Loucy (cell line): Measurements from ENCODE around the gene SP3.

Experiments used
- CTCF ChIP-seq: fragments of 200-600 bp; sonication (generic); conservative IDR thresholded peaks from 2 replicates; pipeline ENCODE4 v1.5.1; 2014; ENCODE audit warnings: mild to moderate bottlenecking, antibody characterized with exemption, low read length
- EZH2phosphoT487 ChIP-seq: fragments of 200-600 bp; IDR thresholded peaks from 2 replicates; pipeline ENCODE4 v1.6.1; 2018; ENCODE audit warnings: antibody characterized with exemption, mild to moderate bottlenecking, moderate library complexity, borderline replicate concordance

GRCh38 chr2:173872714-173873113 lies 92.5 kb downstream of the SP3 start:
- TF ChIP-seq CTCF: no peak
- no peak for TF ChIP-seq EZH2phosphoT487
